ENCODE data around the gene ZNF277. TPM values are rescaled to one million over a fixed set of nuclear protein-coding genes. Genes with fewer than 3 reads are reported as not detected.

ZNF277 gene
- total RNA-seq, 1 experiment from 2014 or later: 23.3 TPM

GRCh38 chr7:112173568-112173905 is 33.0 kb upstream of the ZNF277 start:
- intact Hi-C loops (cut with micrococcal nuclease; ENCODE audit: unreplicated experiment): no loop called here
- no peaks in the 10 kb centered on the region for H4K20me1 ChIP-seq (ENCODE audit: insufficient read depth)
- H3K36me3 ChIP-seq (ENCODE audit: low read depth): no peaks in the 10 kb centered on the region
- H3K27ac ChIP-seq: no peak overlapping the region
- DNase-seq: no peak
- no peaks in the 10 kb centered on the region for H3K9me3 ChIP-seq (ENCODE audit: insufficient read depth, low read depth)
- H3K4me1 ChIP-seq (replicated peaks; ENCODE audit: insufficient read depth): no peaks in the 10 kb centered on the region
- no peaks in the 10 kb centered on the region for H3K9me2 ChIP-seq (ENCODE audit: insufficient read depth)
- TF ChIP-seq EZH2 (IDR thresholded peaks at IDR 0.05; ENCODE audit: low read depth) (no peak), CTCF (conservative IDR thresholded peaks at IDR 0.05) (no peak)
- no peaks in the 10 kb centered on the region for H3K79me2 ChIP-seq (ENCODE audit: low read depth)
- no peak overlapping the region for H3K4me3 ChIP-seq
- POLR2A ChIA-PET (ENCODE audit: unreplicated experiment): no interaction called here
- H3K4me2 ChIP-seq: no peak overlapping the region
- no peaks in the 10 kb centered on the region for H3F3A ChIP-seq (ENCODE audit: insufficient read depth, low read depth)
- H3K27me3 ChIP-seq (ENCODE audit: insufficient read depth, low read depth): no peaks in the 10 kb centered on the region
- peak overlapping the region; percentile 52; the same call in 1 of the 2 replicates for H2AFZ ChIP-seq
- BruUV-seq (replicated peaks): no TSS peak
- CTCF ChIA-PET: no interaction called here

- H2AFZ ChIP-seq: no peak overlapping the region
- H3K4me3 ChIP-seq: no peak overlapping the region
- H3K27ac ChIP-seq: no peak overlapping the region
- TF ChIP-seq EZH2 (IDR thresholded peaks at IDR 0.05; ENCODE audit: low read depth): no peak
- no peak for TF ChIP-seq CTCF (conservative IDR thresholded peaks at IDR 0.05)
- no peak overlapping the region for H3K4me2 ChIP-seq
- ChIA-PET POLR2A (ENCODE audit: unreplicated experiment) (no interaction called here), CTCF (no interaction called here)
- no peaks in the 10 kb centered on the region for H3K36me3 ChIP-seq (ENCODE audit: low read depth)
- BruUV-seq (replicated peaks): no TSS peak
- H3F3A ChIP-seq (ENCODE audit: insufficient read depth, low read depth): no peaks in the 10 kb centered on the region
- intact Hi-C loops (cut with micrococcal nuclease; ENCODE audit: unreplicated experiment): no loop called here
- no peaks in the 10 kb centered on the region for H3K9me2 ChIP-seq (ENCODE audit: insufficient read depth)
- no peaks in the 10 kb centered on the region for H4K20me1 ChIP-seq (ENCODE audit: insufficient read depth)
- no peaks in the 10 kb centered on the region for H3K27me3 ChIP-seq (ENCODE audit: insufficient read depth, low read depth)
- no peaks in the 10 kb centered on the region for H3K9me3 ChIP-seq (ENCODE audit: insufficient read depth, low read depth)
- no peaks in the 10 kb centered on the region for H3K4me1 ChIP-seq (replicated peaks; ENCODE audit: insufficient read depth)
- H3K79me2 ChIP-seq (ENCODE audit: low read depth): no peaks in the 10 kb centered on the region
- no peak for DNase-seq
Measured at GRCh38 chr7:112174192-112174591, 32.3 kb upstream of the ZNF277 start.

GRCh38 chr7:112176241-112176640 is 30.3 kb upstream of the ZNF277 start:
- Histone ChIP-seq H3K4me1 (replicated peaks; ENCODE audit: insufficient read depth) (no peaks in the 10 kb centered on the region), H2AFZ (no peak overlapping the region), H3K79me2 (ENCODE audit: low read depth) (no peaks in the 10 kb centered on the region), H3K27ac (no peak overlapping the region), H4K20me1 (ENCODE audit: insufficient read depth) (no peaks in the 10 kb centered on the region), H3K9me2 (ENCODE audit: insufficient read depth) (no peaks in the 10 kb centered on the region), H3K4me2 (no peak overlapping the region), H3K9me3 (ENCODE audit: insufficient read depth, low read depth) (no peaks in the 10 kb centered on the region), H3F3A (ENCODE audit: insufficient read depth, low read depth) (no peaks in the 10 kb centered on the region), H3K36me3 (ENCODE audit: low read depth) (no peaks in the 10 kb centered on the region), H3K27me3 (ENCODE audit: insufficient read depth, low read depth) (no peaks in the 10 kb centered on the region), H3K4me3 (no peak overlapping the region)
- intact Hi-C loops (cut with micrococcal nuclease; ENCODE audit: unreplicated experiment): no loop called here
- CTCF ChIA-PET: no interaction called here
- DNase-seq: no peak
- TF ChIP-seq CTCF (conservative IDR thresholded peaks at IDR 0.05) (no peak), EZH2 (IDR thresholded peaks at IDR 0.05; ENCODE audit: low read depth) (no peak)
- BruUV-seq (replicated peaks): no TSS peak
- POLR2A ChIA-PET (ENCODE audit: unreplicated experiment): interaction anchor here (0.6 to 0.7 kb wide), 2 partner anchors 32 to 193 kb away, joined by 3 to 6 read pairs; no protein-coding TSS in a partner anchor
